WI38 (cell line): Measurements from ENCODE around the gene DIP2B.

ENCODE experiments used
- H3K4me3 ChIP-seq: 2 replicates; pipeline ENCODE4 v1.5.1; 2011; ENCODE audit warnings: low read depth, mild to moderate bottlenecking, control low read depth, low read length
- CTCF ChIP-seq: IDR thresholded peaks from 2 replicates; pipeline ENCODE4 v1.5.1; 2012; ENCODE audit warnings: low read depth, mild to moderate bottlenecking, control low read depth, low read length

The DIP2B gene

GRCh38 chr12:50728417-50728816 is 223.6 kb downstream of the DIP2B start:
- no peak for TF ChIP-seq CTCF
- no peak overlapping the region for H3K4me3 ChIP-seq

- H3K4me3 ChIP-seq = no peak overlapping the region
- no peak for TF ChIP-seq CTCF
Observed at GRCh38 chr12:50728841-50729240, 224.1 kb downstream of the DIP2B start.

- TF ChIP-seq CTCF = no peak
- H3K4me3 ChIP-seq = no peak overlapping the region
Observed at GRCh38 chr12:50732591-50732990, 227.8 kb downstream of the DIP2B start.

DNA sequence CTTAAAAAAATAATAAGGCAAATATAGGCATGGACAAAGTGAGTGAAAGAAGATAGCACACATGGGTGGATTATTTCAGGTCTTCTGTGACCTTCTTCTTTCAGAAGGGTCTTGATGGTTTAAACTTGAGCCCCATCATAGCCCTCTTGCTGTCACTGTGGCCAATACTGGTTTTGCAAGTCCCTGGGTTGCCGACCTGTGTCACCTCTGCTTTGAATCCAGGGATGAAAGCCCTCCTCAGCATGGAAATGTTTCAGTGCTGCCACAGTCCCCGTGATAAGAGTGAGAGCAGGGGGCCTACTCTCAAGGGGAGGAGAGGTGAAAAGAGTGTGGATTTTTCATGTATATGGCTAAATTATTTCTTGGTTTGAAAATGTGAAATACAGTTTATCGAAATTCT is 228.9 kb downstream of the DIP2B start:
- H3K4me3 ChIP-seq = no peak overlapping the region
- no peak for TF ChIP-seq CTCF

DNA sequence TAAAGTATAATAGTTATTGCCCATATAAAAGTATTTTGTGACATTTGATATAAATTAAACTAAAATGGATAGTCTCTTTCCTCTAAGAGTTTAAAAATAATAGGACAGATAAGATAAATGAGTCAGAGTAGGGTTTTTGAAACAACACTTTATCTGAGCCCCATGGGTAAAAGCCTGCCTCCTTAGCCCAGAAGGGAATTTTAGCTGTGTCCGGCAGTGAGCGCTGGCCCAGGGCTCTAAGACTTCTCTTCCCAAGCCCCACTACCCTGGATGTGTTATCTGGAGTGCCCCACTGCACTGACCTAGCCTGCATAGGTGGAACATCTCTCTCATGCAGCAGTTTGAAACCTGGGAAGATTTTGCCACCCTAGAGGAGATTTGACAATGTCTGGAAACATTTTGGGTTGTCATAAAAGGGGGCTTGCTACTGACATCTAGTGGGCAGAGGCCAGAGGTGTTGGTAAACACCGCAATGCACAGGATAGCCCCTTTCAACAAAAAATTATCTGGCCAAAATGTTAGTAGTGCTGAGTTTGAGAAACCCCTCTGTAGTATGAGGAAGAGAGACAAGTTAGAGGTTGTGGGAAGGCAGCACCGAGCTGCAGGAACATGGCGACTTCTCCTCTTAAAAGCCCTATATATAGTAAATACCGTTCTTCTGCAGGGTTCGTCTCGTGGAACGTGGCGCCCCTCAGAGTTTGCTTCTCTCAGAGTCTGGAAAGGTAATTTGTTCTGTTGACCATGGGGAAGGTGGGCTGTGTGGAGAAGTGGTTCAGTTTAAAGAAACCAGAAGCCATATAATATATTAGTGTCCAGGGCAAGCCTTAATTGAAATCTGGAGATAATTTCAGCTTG is 229.9 kb downstream of the DIP2B start:
- H3K4me3 ChIP-seq = no peak overlapping the region
- peak; percentile 41 for TF ChIP-seq CTCF

DNA sequence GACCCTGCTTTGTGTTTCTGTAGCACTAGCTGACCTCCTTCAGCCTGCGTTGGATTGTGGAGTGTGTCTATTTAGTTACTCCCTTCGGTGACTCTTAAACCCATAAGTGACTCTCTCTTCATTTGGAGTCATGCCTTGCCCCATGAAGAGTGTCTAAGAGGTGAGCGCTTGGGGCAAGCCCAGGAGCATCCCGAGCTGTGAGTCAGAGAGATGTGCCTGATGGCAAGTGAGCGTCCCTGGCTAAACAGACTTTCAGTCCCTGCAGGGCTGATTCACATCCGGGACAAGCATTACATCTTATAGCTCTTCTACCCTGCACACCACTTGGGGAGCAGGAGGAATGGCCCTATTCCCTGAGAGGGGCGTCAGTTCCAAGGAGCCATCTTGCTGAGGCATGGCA is 234.8 kb downstream of the DIP2B start:
- no peak overlapping the region for H3K4me3 ChIP-seq
- no peak for TF ChIP-seq CTCF

- TF ChIP-seq CTCF = no peak
- no peak overlapping the region for H3K4me3 ChIP-seq
Observed at GRCh38 chr12:50740307-50740706, 235.5 kb downstream of the DIP2B start.
